Duodenal mucosa (tissue), 2 donors: Measurements from ENCODE around the gene PLXNA4.

Experiments used
- H3K27ac ChIP-seq: one replicate; pipeline ENCODE4 v1.7.0; 2013; ENCODE audit warnings: low read depth, low read length
- H3K27me3 ChIP-seq, 2 donors: one replicate each; pipeline ENCODE4 v1.7.0; 2013; ENCODE audit warnings: low read length in 2 of 2, control low read depth in 1 of 2; ENCODE audit not compliant: insufficient read depth in 2 of 2, control insufficient read depth in 1 of 2
- H3K36me3 ChIP-seq, 2 donors: one replicate each; pipeline ENCODE4 v1.7.0; 2013; ENCODE audit warnings: low read length in 2 of 2, control low read depth in 1 of 2; ENCODE audit not compliant: insufficient read depth in 2 of 2, control insufficient read depth in 1 of 2
- H3K4me1 ChIP-seq, 2 donors: one replicate each; pipeline ENCODE4 v1.7.0; 2013; ENCODE audit warnings: low read length in 2 of 2, control low read depth in 1 of 2; ENCODE audit not compliant: insufficient read depth in 2 of 2, control insufficient read depth in 1 of 2
- H3K4me3 ChIP-seq, 2 donors: one replicate each; pipeline ENCODE4 v1.7.0; 2013; ENCODE audit warnings: low read length in 2 of 2, low read depth in 1 of 2
- H3K9ac ChIP-seq, 2 donors: one replicate each; pipeline ENCODE4 v1.7.0; 2013; ENCODE audit warnings: low read length in 2 of 2, low read depth in 1 of 2
- H3K9me3 ChIP-seq, 2 donors: one replicate each; pipeline ENCODE4 v1.7.0; 2013; ENCODE audit warnings: low read length in 2 of 2, control low read depth in 1 of 2; ENCODE audit not compliant: control insufficient read depth in 1 of 2

PLXNA4 gene

GRCh38 chr7:132162556-132163144, 413.6 kb downstream of the PLXNA4 start:
- no peaks in the 10 kb centered on the region for H3K27me3 ChIP-seq
- H3K27ac ChIP-seq: no peak overlapping the region
- no peak overlapping the region for H3K4me3 ChIP-seq
- no peaks in the 10 kb centered on the region for H3K4me1 ChIP-seq
- H3K36me3 ChIP-seq: no peaks in the 10 kb centered on the region
- H3K9me3 ChIP-seq: no peaks in the 10 kb centered on the region
- no peak overlapping the region for H3K9ac ChIP-seq

- Histone ChIP-seq H3K9me3 (no peaks in the 10 kb centered on the region), H3K27me3 (no peaks in the 10 kb centered on the region), H3K4me3 (no peak overlapping the region), H3K4me1 (no peaks in the 10 kb centered on the region), H3K27ac (no peak overlapping the region), H3K36me3 (no peaks in the 10 kb centered on the region), H3K9ac (no peak overlapping the region)
These were observed 414.3 kb downstream of the PLXNA4 start for GRCh38 chr7:132161976-132162375.

GRCh38 chr7:132161533-132161915, 414.7 kb downstream of the PLXNA4 start:
- H3K27ac ChIP-seq: no peak overlapping the region
- no peaks in the 10 kb centered on the region for H3K27me3 ChIP-seq

GRCh38 chr7:132160611-132161532, 415.4 kb downstream of the PLXNA4 start:
- H3K4me1 ChIP-seq: no peaks in the 10 kb centered on the region
- H3K4me3 ChIP-seq: no peak overlapping the region
- H3K27me3 ChIP-seq: no peaks in the 10 kb centered on the region
- H3K36me3 ChIP-seq: no peaks in the 10 kb centered on the region
- no peak overlapping the region for H3K27ac ChIP-seq
- no peak overlapping the region for H3K9ac ChIP-seq
- H3K9me3 ChIP-seq: no peaks in the 10 kb centered on the region

More at GRCh38 chr7:132161533-132161915, 414.7 kb downstream of the PLXNA4 start:
- no peaks in the 10 kb centered on the region for H3K9me3 ChIP-seq
- H3K9ac ChIP-seq: no peak overlapping the region
- no peak overlapping the region for H3K4me3 ChIP-seq
- no peaks in the 10 kb centered on the region for H3K4me1 ChIP-seq
- no peaks in the 10 kb centered on the region for H3K36me3 ChIP-seq

GRCh38 chr7:132158841-132159240, 417.4 kb downstream of the PLXNA4 start:
- H3K4me3 ChIP-seq: no peak overlapping the region
- H3K27ac ChIP-seq: no peak overlapping the region
- no peaks in the 10 kb centered on the region for H3K9me3 ChIP-seq
- no peak overlapping the region for H3K9ac ChIP-seq
- H3K4me1 ChIP-seq: no peaks in the 10 kb centered on the region
- H3K27me3 ChIP-seq: no peaks in the 10 kb centered on the region
- H3K36me3 ChIP-seq: no peaks in the 10 kb centered on the region

DNA sequence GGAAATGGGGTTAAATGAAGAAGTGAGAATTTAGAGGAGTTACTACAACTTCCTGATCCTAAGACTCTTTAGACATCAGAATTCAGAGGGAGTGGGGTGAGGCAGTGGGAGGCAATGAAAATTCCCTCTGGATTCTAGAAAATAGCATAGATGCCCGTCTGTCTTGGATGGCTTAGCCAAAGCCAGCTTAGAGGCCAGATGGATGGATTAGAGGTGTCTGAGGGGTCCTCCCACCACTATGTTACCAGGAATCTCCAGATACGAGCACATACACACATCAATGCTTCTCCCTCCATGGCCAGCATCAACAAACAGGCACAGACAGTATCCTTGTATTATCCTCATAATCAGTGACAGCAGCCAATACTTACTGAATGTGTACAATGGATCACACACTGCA, 418.1 kb downstream of the PLXNA4 start:
- H3K9ac ChIP-seq: no peak overlapping the region
- H3K9me3 ChIP-seq: no peaks in the 10 kb centered on the region
- H3K27ac ChIP-seq: no peak overlapping the region
- H3K27me3 ChIP-seq: no peaks in the 10 kb centered on the region
- H3K36me3 ChIP-seq: no peaks in the 10 kb centered on the region
- no peaks in the 10 kb centered on the region for H3K4me1 ChIP-seq
- H3K4me3 ChIP-seq: no peak overlapping the region

DNA sequence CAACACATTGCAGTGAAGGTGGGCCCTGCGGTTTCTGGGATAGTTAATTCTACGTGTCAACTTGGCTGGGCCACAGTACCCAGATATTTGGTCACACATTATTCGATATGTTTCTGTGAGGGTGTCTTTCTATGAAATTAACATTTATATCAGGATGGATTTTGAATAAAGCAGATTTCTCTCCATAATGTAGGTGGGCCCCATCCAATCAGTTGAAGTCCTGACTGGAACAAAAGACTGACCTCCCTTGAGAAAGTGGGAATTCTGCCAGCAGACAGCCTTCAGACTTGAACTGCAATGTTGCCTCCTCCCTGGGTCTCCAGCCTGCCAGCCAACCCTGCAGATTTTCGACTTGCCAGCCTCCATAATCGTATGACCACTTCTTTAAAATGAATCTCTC, 420.6 kb downstream of the PLXNA4 start:
- no peak overlapping the region for H3K9ac ChIP-seq
- no peak overlapping the region for H3K4me3 ChIP-seq
- H3K27ac ChIP-seq: no peak overlapping the region
- H3K4me1 ChIP-seq: no peaks in the 10 kb centered on the region
- H3K36me3 ChIP-seq: no peaks in the 10 kb centered on the region
- no peaks in the 10 kb centered on the region for H3K27me3 ChIP-seq
- H3K9me3 ChIP-seq: no peaks in the 10 kb centered on the region

- no peak overlapping the region for H3K27ac ChIP-seq
- no peaks in the 10 kb centered on the region for H3K9me3 ChIP-seq
- H3K27me3 ChIP-seq: no peaks in the 10 kb centered on the region
- H3K9ac ChIP-seq: no peak overlapping the region
- H3K4me3 ChIP-seq: no peak overlapping the region
- no peaks in the 10 kb centered on the region for H3K4me1 ChIP-seq
- no peaks in the 10 kb centered on the region for H3K36me3 ChIP-seq
These were observed 421.4 kb downstream of the PLXNA4 start for GRCh38 chr7:132154695-132155471.

GRCh38 chr7:132154248-132154647, 422.0 kb downstream of the PLXNA4 start:
- H3K4me1 ChIP-seq: no peaks in the 10 kb centered on the region
- H3K9ac ChIP-seq: no peak overlapping the region
- H3K36me3 ChIP-seq: no peaks in the 10 kb centered on the region

More at GRCh38 chr7:132154248-132154647, 422.0 kb downstream of the PLXNA4 start:
- H3K4me3 ChIP-seq: no peak overlapping the region
- H3K27me3 ChIP-seq: no peaks in the 10 kb centered on the region
- H3K27ac ChIP-seq: no peak overlapping the region
- H3K9me3 ChIP-seq: no peaks in the 10 kb centered on the region
